Activated T-cell treated with anti-CD3 and anti-CD28 coated beads for 4 hours (primary cell): Measurements from ENCODE around the gene MAGOH.

Source experiments
- DNase-seq: peaks from one replicate; pipeline ENCODE4 v3.0.0-alpha.2; 2020

The MAGOH gene

DNA sequence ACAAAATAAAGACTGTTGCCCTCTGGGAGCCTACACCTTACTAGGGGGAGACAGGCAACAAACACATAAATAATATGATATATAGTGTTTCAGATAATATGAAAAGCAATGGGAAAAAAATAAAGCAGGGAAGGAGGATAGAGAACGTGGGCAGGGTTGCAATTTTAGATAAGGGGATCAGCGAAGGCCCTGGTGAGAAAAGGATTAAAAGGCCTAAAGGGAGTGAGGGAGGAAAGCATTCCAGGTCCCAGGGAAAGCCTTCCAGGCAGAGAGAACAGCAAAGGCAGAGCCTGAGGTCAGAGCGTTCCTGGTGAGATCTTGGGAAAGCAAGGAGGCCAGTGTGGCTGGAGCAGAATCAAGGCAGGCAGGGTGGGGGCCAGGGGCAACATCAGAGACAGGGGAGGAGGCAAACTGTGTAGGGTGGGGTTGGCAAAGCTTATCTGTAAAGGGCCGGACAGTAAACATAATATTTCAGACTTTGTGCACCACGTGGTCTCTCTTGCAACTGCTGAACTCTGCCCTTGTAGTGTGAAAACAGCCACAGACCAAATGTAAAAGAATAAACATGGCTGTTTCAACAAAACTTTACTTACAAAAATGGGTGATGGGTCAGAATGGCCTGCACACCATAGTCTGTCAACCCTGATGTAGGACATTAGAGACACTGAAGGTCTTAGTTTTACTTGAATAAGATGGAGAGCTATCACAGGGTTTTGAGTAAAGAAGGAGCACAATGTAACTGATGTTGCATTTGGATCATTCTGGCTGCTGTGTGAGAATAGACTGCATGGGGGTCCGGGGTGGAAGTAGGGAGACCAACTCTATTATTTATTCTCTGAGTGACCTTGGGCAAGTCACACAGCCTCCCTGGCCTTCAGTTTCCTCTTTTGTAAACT lies 55.0 kb downstream of the MAGOH start:
- no peak for DNase-seq

DNA sequence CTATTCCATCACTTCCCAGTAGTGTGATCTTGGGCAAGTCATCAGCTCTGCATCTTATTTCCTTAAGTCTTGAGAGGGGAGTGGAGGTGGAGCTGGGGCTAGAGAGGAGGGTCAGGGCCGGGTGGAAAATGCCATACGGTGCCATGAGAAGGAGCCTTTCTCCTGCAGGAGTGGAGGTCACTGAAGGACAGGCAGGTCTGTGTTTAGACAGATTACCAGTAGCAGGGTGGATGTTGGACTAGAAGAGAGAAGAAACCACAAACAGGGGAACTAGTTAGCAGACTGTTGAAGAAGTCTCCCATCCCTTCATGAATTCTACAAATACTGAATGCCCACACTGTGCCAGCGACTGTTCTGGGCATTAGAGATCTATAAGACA lies 55.6 kb downstream of the MAGOH start:
- no peak for DNase-seq

GRCh38 chr1:53182111-53182593 lies 56.2 kb downstream of the MAGOH start:
- DNase-seq: peak; percentile 71

DNA sequence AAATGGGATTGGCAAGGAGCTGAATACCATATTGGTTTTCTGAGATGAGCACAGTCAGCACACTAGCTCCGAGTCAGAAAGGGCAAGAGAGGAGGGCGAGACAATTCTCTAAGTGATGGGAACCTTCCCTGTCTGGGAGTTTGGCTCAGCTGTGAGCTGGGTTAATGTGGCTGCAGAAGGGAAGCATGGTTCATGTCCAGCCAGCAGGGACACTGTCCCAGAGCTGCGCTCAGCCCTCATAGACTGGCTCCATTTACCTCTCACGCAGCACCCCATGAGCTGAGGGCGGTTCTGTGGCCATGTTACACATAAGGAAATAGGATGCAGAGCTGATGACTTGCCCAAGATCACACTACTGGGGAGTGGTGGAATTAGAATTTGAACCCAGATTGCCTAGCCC lies 57.4 kb downstream of the MAGOH start:
- DNase-seq: no peak

DNA sequence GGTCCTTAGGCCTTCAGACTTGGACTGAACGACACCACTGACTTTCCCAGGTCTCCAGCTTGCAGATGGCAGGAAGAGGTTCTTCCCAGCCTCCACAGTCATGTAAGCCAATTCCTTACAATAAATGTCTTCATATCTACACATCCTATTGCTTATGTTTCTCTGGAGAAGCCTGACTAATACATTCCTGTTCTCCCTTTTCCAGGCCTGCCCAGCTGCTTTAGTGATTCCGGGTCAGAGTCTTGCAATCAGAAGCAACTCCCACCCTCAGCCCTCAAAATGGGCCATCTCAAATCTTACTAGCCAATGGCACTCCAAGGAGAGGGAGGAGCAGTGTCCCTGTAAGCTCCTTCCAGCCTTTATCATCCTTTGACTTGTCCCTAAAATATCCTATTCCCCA lies 58.1 kb downstream of the MAGOH start:
- no peak for DNase-seq
